B cell (primary cell): Measurements from ENCODE around the gene TCEA3. TPM values are rescaled to one million over a fixed set of nuclear protein-coding genes. Genes with fewer than 3 reads are reported as not detected.

Experiments
- ATAC-seq: fragments of 200-7000 bp; cut with Tn5 transposase; one replicate; pipeline ENCODE4 v1.10.0; 2021; ENCODE audit warnings: low read depth, mild to moderate bottlenecking, moderate number of reproducible peaks, moderate library complexity
- CTCF ChIA-PET: fragments of 350-600 bp; sonication (Branson Sonifier 250); formaldehyde crosslinking; loops from one replicate; lab custom pipeline; 2021; ENCODE audit warnings: antibody characterized with exemption, inconsistent platforms; lab: Charles Lee
- POLR2A ChIA-PET: fragments of 350-600 bp; sonication (Branson Sonifier 250); formaldehyde crosslinking; loops from one replicate; lab custom pipeline; 2021; ENCODE audit warnings: antibody characterized with exemption; lab: Charles Lee
- DNase-seq: peaks from one replicate; pipeline ENCODE4 v3.0.0; 2013
- H2AFZ ChIP-seq: 2 replicates; pipeline ENCODE4 v1.6.1; 2012; ENCODE audit warnings: mild to moderate bottlenecking, low read depth, low read length; ENCODE audit not compliant: insufficient read depth, poor library complexity, severe bottlenecking
- H3K27ac ChIP-seq, 2 donors: 1 replicate in 1 of 2; 2 replicates in 1 of 2; pipeline ENCODE4 v1.5.1; 2012 to 2013; ENCODE audit warnings: low read length in 2 of 2, mild to moderate bottlenecking in 2 of 2, moderate library complexity in 1 of 2
- H3K27me3 ChIP-seq, 4 experiments: fragments of 200-600 bp in 1 of 4; sonication (generic) in 1 of 4; replicated peaks in 1 of 4; 1 replicate in 2 of 4; 2 replicates in 2 of 4; pipeline versions ENCODE4 v1.6.1 to v1.7.0; 2013 to 2016; ENCODE audit warnings: low read length in 3 of 4, mild to moderate bottlenecking in 2 of 4, mixed read lengths in 1 of 4, moderate library complexity in 1 of 4; ENCODE audit not compliant: insufficient read depth in 4 of 4, control insufficient read depth in 3 of 4; ENCODE audit errors: control extremely low read depth in 1 of 4
- H3K36me3 ChIP-seq, 2 experiments: replicated peaks in 1 of 2; 1 replicate in 1 of 2; 2 replicates in 1 of 2; pipeline versions ENCODE4 v1.6.1 to v1.7.1; 2013; ENCODE audit warnings: low read length in 1 of 2; ENCODE audit not compliant: insufficient read depth in 2 of 2, control insufficient read depth in 1 of 2; ENCODE audit errors: control extremely low read depth in 1 of 2, extremely low read depth in 1 of 2
- H3K4me1 ChIP-seq, 2 donors: fragments of 200-600 bp in 1 of 2; sonication (generic) in 1 of 2; 1 replicate in 1 of 2; 2 replicates in 1 of 2; pipeline versions ENCODE4 v1.5.1 to v1.6.1; 2013 to 2017; ENCODE audit warnings: low read length in 2 of 2; ENCODE audit not compliant: control insufficient read depth in 2 of 2, insufficient read depth in 2 of 2
- H3K4me2 ChIP-seq: replicated peaks from 2 replicates; pipeline ENCODE3; 2012; ENCODE audit warnings: mild to moderate bottlenecking, low read depth, low read length; ENCODE audit not compliant: poor library complexity, severe bottlenecking
- H3K4me3 ChIP-seq, 5 experiments: fragments of 200-600 bp in 1 of 5; sonication (generic) in 1 of 5; 1 replicate in 3 of 5; 2 replicates in 2 of 5; pipeline versions ENCODE4 v1.5.1 to v1.7.0; 2011 to 2016; ENCODE audit warnings: low read length in 4 of 5, mild to moderate bottlenecking in 4 of 5, low read depth in 2 of 5, control low read depth in 1 of 5, moderate library complexity in 1 of 5; ENCODE audit not compliant: insufficient read depth in 1 of 5; ENCODE audit errors: control extremely low read depth in 1 of 5, extremely low read depth in 1 of 5
- H3K79me2 ChIP-seq: fragments of 200-600 bp; sonication (generic); one replicate; pipeline ENCODE4 v1.6.0; 2016; ENCODE audit warnings: low read length; ENCODE audit not compliant: control insufficient read depth, insufficient read depth
- H3K9ac ChIP-seq: fragments of 200-600 bp; sonication (generic); 2 replicates; pipeline ENCODE4 v1.6.1; 2017; ENCODE audit warnings: mild to moderate bottlenecking, low read length, moderate library complexity
- H3K9me3 ChIP-seq, 3 donors: one replicate each; pipeline versions ENCODE4 v1.6.1 to v1.7.1; 2013; ENCODE audit warnings: low read length in 2 of 3; ENCODE audit not compliant: control insufficient read depth in 2 of 3, insufficient read depth in 1 of 3; ENCODE audit errors: control extremely low read depth in 1 of 3
- H4K20me1 ChIP-seq: 2 replicates; pipeline ENCODE4 v1.6.0; 2012; ENCODE audit warnings: mild to moderate bottlenecking, low read length; ENCODE audit not compliant: insufficient read depth, control insufficient read depth, poor library complexity, severe bottlenecking
- H3K27ac Mint-ChIP-seq: one replicate; pipeline ENCODE4 v1.8.0; 2021; ENCODE audit warnings: mixed read lengths
- H3K27me3 Mint-ChIP-seq: one replicate; pipeline ENCODE4 v1.8.0; 2021; ENCODE audit warnings: mixed read lengths
- H3K4me1 Mint-ChIP-seq: one replicate; pipeline ENCODE4 v1.8.0; 2021; ENCODE audit warnings: mixed read lengths
- H3K4me3 Mint-ChIP-seq: one replicate; pipeline ENCODE4 v1.8.0; 2021; ENCODE audit warnings: mixed read lengths
- H3K9me3 Mint-ChIP-seq: one replicate; pipeline ENCODE4 v1.8.0; 2022; ENCODE audit warnings: mixed read lengths; ENCODE audit not compliant: insufficient read depth
- CTCF ChIP-seq: fragments of 200-600 bp; IDR thresholded peaks from one replicate; pipeline ENCODE4 v1.8.0; 2022; ENCODE audit warnings: antibody characterized with exemption, mild to moderate bottlenecking
- EZH2 ChIP-seq: IDR thresholded peaks from 2 replicates; pipeline ENCODE4 v1.6.1; 2012; ENCODE audit warnings: borderline replicate concordance, low read depth, mild to moderate bottlenecking, moderate library complexity, low read length; ENCODE audit not compliant: insufficient read depth, poor library complexity, severe bottlenecking
- whole genome bisulfite sequencing: methylation state at CpG from one replicate; pipeline ENCODE4 v1.1.5; 2013; ENCODE audit warnings: missing lambda C conversion rate; ENCODE audit not compliant: insufficient coverage; 5-methylcytosine and 5-hydroxymethylcytosine counted together
- intact Hi-C: fragments of 100-400 bp; cut with micrococcal nuclease; formaldehyde crosslinking; loops from one replicate; pipeline ENCODE4 v1.10.0; 2022
- polyA plus RNA-seq: library from polyadenylated mRNA; depleted of rRNA; stranded (reverse); fragments of >200 nt; gene quantifications from 2 replicates; pipeline ENCODE4 v1.2.3, GENCODE V29; 2012
- total RNA-seq, 2 donors: library from RNA; stranded (reverse); fragments of 120-200 nt in 1 of 2; gene quantifications; 1 replicate in 1 of 2; 2 replicates in 1 of 2; pipeline versions ENCODE4 v1.2.3 to v1.2.4, GENCODE V29; 2013 to 2022

The TCEA3 gene
- total and polyA plus RNA-seq, 2 donors (not counting 1 experiment from before 2014, with no cell fraction given), result 0.22 TPM; not detected in 1

- intact Hi-C loops, result loop anchor here (5.0 kb wide), 2 partner anchors 84 to 184 kb away; partner anchors contain the start of gene HTR1D
- Histone ChIP-seq H3K79me2 (no peaks in the 10 kb centered on the region), H3K9me3 (no peaks in the 10 kb centered on the region), H4K20me1 (no peaks in the 10 kb centered on the region), H3K4me2 (no peak overlapping the region), H3K4me1 (peaks cover 0 to 5% of the 10 kb centered on the region in 2 donors), H3K9ac (no peak overlapping the region), H3K4me3 (no peak overlapping the region), H2AFZ (no peak overlapping the region), H3K27ac (no peak overlapping the region), H3K27me3 (peaks cover 0 to 3% (median 1%) of the 10 kb centered on the region in 4 experiments), H3K36me3 (no peaks in the 10 kb centered on the region)
- Mint-ChIP-seq H3K27me3 (peaks cover 10% of the 10 kb centered on the region), H3K4me1 (peaks cover 4% of the 10 kb centered on the region), H3K4me3 (no peak overlapping the region), H3K27ac (no peak overlapping the region), H3K9me3 (no peaks in the 10 kb centered on the region)
- TF ChIP-seq CTCF (no peak), EZH2 (no peak)
- no peak for DNase-seq
- ATAC-seq, result no peak
- ChIA-PET POLR2A (no interaction called here), CTCF (interaction anchor here (1.7 kb wide), 1 partner anchor 31 kb away, joined by 3 read pairs; no protein-coding TSS in a partner anchor)
- WGBS, result 96% methylated on average over 5 of the region's 6 CpGs
Measured at GRCh38 chr1:23401313-23401712, 23.2 kb downstream of the TCEA3 start.

- POLR2A ChIA-PET, result no interaction called here
Measured at GRCh38 chr1:23400324-23401114, 24.0 kb downstream of the TCEA3 start.

More at GRCh38 chr1:23400324-23401114, 24.0 kb downstream of the TCEA3 start:
- H3K4me1 Mint-ChIP-seq, result peaks cover 4% of the 10 kb centered on the region
- Histone ChIP-seq H3K4me2 (no peak overlapping the region), H2AFZ (no peak overlapping the region), H3K27me3 (peaks cover 0 to 3% (median 1%) of the 10 kb centered on the region in 4 experiments), H3K27ac (no peak overlapping the region), H3K9ac (no peak overlapping the region), H4K20me1 (no peaks in the 10 kb centered on the region), H3K4me1 (peaks cover 0 to 5% of the 10 kb centered on the region in 2 donors), H3K36me3 (no peaks in the 10 kb centered on the region), H3K9me3 (no peaks in the 10 kb centered on the region), H3K4me3 (no peak overlapping the region), H3K79me2 (no peaks in the 10 kb centered on the region)
- no peak for TF ChIP-seq EZH2
- no peak for TF ChIP-seq CTCF
- no peak for ATAC-seq
- DNase-seq, result no peak
- H3K4me3 Mint-ChIP-seq, result no peak overlapping the region
- intact Hi-C loops, result loop anchor here (5.0 kb wide), 2 partner anchors 83 to 183 kb away; partner anchors contain the start of gene HTR1D
- no peaks in the 10 kb centered on the region for H3K9me3 Mint-ChIP-seq
- CTCF ChIA-PET, result no interaction called here
- WGBS, result 100% methylated on average over 4 of the region's 5 CpGs
- H3K27me3 Mint-ChIP-seq, result peaks cover 16% of the 10 kb centered on the region
- no peak overlapping the region for H3K27ac Mint-ChIP-seq
